ENCODE data around the gene SNX4.

- TF ChIP-seq POLR2A (IDR thresholded peaks at IDR 0.05) (no peak), CTCF (IDR thresholded peaks at IDR 0.05) (no peak)
Observed at GRCh38 chr3:125435231-125435630, 84.8 kb downstream of the SNX4 start.
